Measurements from ENCODE around the gene CDH8.

- TF ChIP-seq CTCF (conservative IDR thresholded peaks at IDR 0.05; ENCODE audit: low read depth, low read length), result no peak
- TF ChIP-seq EZH2 (IDR thresholded peaks at IDR 0.05; ENCODE audit: low read length, unreplicated experiment), result no peak
- no peak for TF ChIP-seq EZH2phosphoT487 (IDR thresholded peaks at IDR 0.05; ENCODE audit: borderline replicate concordance, low read length)
These were observed 95.6 kb downstream of the CDH8 start for GRCh38 chr16:61940611-61941010.

Data from PC-3 (cell line).